Measurements from ENCODE around the gene IL4. TPM values are rescaled to one million over a fixed set of nuclear protein-coding genes. Genes with fewer than 3 reads are reported as not detected.

Gene IL4
- total RNA-seq, 1 experiment from 2014 or later = not detected

DNA sequence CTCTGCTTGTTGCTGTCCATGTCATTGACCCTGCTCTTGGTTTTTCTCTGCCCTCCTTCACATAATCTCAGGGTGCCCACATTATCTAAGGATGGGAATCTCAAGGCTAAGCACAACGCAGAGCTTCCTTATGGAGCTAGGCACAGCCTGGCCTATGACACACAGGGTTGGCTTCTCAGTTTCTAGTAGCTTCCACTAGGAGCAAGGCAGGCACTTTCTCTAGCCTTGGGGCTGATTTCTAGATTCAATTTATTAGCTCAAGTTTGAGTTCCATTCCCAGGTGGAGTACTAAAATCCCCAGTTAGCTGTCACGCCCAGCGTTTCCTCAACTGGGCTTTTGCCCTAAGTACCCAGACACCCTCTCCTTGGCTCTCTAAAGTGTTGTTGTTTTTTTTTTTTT lies 12.4 kb downstream of the IL4 start:
- no peak for TF ChIP-seq ZNF423 (CRISPR knock-in tag; IDR thresholded peaks at IDR 0.05)
- TF ChIP-seq CREB1 (CRISPR knock-in tag; IDR thresholded peaks at IDR 0.05) = no peak
- no peak for TF ChIP-seq EMX1 (CRISPR knock-in tag; IDR thresholded peaks at IDR 0.05)
- POLR2A ChIA-PET = no interaction called here
- no peak for DNase-seq (ENCODE audit: low spot score)
- CTCF ChIA-PET = interaction anchor here (0.8 to 1.5 kb wide), 3 partner anchors 121 to 159 kb away, joined by 3 to 6 read pairs (median 3); no protein-coding TSS in a partner anchor
- H3K4me3 Mint-ChIP-seq = no peak overlapping the region
- H3K36me3 Mint-ChIP-seq = no peaks in the 10 kb centered on the region
- H3K4me1 Mint-ChIP-seq = no peaks in the 10 kb centered on the region
- H3K27me3 Mint-ChIP-seq (ENCODE audit: low read depth) = no peaks in the 10 kb centered on the region
- ATAC-seq = no peak
- no peaks in the 10 kb centered on the region for H3K9me3 Mint-ChIP-seq
- H3K27ac Mint-ChIP-seq = no peak overlapping the region

DNA sequence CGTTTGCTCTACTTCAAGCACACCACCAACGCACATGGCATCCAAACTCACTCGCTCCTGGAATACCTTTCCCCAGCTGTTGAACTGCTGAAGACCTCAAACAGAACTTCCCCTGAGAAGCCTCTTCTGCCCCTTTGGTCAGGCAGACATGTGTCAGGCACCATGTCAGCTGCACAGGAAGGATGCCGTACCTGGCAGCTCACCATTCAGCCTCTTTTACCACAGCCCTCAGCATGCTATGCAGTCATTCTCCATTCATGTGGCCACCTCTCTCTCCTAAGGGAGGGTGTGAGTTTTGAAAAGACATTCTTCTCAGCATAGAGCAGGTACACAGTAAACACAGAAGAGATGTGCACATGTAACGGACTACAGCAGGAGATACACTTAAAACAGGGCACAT lies 14.2 kb downstream of the IL4 start:
- no peak for TF ChIP-seq NR2C2 (CRISPR knock-in tag; IDR thresholded peaks at IDR 0.05)
- TF ChIP-seq, protein P1, sequence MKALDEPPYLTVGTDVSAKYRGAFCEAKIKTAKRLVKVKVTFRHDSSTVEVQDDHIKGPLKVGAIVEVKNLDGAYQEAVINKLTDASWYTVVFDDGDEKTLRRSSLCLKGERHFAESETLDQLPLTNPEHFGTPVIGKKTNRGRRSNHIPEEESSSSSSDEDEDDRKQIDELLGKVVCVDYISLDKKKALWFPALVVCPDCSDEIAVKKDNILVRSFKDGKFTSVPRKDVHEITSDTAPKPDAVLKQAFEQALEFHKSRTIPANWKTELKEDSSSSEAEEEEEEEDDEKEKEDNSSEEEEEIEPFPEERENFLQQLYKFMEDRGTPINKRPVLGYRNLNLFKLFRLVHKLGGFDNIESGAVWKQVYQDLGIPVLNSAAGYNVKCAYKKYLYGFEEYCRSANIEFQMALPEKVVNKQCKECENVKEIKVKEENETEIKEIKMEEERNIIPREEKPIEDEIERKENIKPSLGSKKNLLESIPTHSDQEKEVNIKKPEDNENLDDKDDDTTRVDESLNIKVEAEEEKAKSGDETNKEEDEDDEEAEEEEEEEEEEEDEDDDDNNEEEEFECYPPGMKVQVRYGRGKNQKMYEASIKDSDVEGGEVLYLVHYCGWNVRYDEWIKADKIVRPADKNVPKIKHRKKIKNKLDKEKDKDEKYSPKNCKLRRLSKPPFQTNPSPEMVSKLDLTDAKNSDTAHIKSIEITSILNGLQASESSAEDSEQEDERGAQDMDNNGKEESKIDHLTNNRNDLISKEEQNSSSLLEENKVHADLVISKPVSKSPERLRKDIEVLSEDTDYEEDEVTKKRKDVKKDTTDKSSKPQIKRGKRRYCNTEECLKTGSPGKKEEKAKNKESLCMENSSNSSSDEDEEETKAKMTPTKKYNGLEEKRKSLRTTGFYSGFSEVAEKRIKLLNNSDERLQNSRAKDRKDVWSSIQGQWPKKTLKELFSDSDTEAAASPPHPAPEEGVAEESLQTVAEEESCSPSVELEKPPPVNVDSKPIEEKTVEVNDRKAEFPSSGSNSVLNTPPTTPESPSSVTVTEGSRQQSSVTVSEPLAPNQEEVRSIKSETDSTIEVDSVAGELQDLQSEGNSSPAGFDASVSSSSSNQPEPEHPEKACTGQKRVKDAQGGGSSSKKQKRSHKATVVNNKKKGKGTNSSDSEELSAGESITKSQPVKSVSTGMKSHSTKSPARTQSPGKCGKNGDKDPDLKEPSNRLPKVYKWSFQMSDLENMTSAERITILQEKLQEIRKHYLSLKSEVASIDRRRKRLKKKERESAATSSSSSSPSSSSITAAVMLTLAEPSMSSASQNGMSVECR (CRISPR knock-in tag; IDR thresholded peaks at IDR 0.05; ENCODE audit: borderline replicate concordance) = no peak
- no peak for TF ChIP-seq MXD4 (CRISPR knock-in tag; IDR thresholded peaks at IDR 0.05; ENCODE audit: borderline replicate concordance)
- TF ChIP-seq, protein P2, sequence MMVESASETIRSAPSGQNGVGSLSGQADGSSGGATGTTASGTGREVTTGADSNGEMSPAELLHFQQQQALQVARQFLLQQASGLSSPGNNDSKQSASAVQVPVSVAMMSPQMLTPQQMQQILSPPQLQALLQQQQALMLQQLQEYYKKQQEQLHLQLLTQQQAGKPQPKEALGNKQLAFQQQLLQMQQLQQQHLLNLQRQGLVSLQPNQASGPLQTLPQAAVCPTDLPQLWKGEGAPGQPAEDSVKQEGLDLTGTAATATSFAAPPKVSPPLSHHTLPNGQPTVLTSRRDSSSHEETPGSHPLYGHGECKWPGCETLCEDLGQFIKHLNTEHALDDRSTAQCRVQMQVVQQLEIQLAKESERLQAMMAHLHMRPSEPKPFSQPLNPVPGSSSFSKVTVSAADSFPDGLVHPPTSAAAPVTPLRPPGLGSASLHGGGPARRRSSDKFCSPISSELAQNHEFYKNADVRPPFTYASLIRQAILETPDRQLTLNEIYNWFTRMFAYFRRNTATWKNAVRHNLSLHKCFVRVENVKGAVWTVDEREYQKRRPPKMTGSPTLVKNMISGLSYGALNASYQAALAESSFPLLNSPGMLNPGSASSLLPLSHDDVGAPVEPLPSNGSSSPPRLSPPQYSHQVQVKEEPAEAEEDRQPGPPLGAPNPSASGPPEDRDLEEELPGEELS (CRISPR knock-in tag; IDR thresholded peaks at IDR 0.05) = no peak
- TF ChIP-seq ELF4 (CRISPR knock-in tag; IDR thresholded peaks at IDR 0.05; ENCODE audit: low read depth) = no peak
- TF ChIP-seq PRRX2 (CRISPR knock-in tag; IDR thresholded peaks at IDR 0.05) = no peak
- no peak for TF ChIP-seq ZNF121 (CRISPR knock-in tag; IDR thresholded peaks at IDR 0.05)
- TF ChIP-seq, protein P3, sequence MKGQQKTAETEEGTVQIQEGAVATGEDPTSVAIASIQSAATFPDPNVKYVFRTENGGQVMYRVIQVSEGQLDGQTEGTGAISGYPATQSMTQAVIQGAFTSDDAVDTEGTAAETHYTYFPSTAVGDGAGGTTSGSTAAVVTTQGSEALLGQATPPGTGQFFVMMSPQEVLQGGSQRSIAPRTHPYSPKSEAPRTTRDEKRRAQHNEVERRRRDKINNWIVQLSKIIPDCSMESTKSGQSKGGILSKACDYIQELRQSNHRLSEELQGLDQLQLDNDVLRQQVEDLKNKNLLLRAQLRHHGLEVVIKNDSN (CRISPR knock-in tag; IDR thresholded peaks at IDR 0.05) = no peak
- TF ChIP-seq ZNF138 (CRISPR knock-in tag; conservative IDR thresholded peaks at IDR 0.05) = no peak
- no peak for TF ChIP-seq GTF2I (CRISPR knock-in tag; conservative IDR thresholded peaks at IDR 0.05)
- no peak for TF ChIP-seq GRHL2 (CRISPR knock-in tag; IDR thresholded peaks at IDR 0.05; ENCODE audit: insufficient replicate concordance, severe bottlenecking)
- TF ChIP-seq, protein P4, sequence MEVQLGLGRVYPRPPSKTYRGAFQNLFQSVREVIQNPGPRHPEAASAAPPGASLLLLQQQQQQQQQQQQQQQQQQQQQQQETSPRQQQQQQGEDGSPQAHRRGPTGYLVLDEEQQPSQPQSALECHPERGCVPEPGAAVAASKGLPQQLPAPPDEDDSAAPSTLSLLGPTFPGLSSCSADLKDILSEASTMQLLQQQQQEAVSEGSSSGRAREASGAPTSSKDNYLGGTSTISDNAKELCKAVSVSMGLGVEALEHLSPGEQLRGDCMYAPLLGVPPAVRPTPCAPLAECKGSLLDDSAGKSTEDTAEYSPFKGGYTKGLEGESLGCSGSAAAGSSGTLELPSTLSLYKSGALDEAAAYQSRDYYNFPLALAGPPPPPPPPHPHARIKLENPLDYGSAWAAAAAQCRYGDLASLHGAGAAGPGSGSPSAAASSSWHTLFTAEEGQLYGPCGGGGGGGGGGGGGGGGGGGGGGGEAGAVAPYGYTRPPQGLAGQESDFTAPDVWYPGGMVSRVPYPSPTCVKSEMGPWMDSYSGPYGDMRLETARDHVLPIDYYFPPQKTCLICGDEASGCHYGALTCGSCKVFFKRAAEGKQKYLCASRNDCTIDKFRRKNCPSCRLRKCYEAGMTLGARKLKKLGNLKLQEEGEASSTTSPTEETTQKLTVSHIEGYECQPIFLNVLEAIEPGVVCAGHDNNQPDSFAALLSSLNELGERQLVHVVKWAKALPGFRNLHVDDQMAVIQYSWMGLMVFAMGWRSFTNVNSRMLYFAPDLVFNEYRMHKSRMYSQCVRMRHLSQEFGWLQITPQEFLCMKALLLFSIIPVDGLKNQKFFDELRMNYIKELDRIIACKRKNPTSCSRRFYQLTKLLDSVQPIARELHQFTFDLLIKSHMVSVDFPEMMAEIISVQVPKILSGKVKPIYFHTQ (CRISPR knock-in tag; IDR thresholded peaks at IDR 0.05) = no peak
- no peak for TF ChIP-seq ZNF423 (CRISPR knock-in tag; IDR thresholded peaks at IDR 0.05)
- POLR2A ChIA-PET = no interaction called here
- ATAC-seq = no peak
- Mint-ChIP-seq H3K27me3 (ENCODE audit: low read depth) (no peaks in the 10 kb centered on the region), H3K9me3 (peaks cover 3% of the 10 kb centered on the region; the same call in 1 of the 2 replicates), H3K4me1 (no peaks in the 10 kb centered on the region), H3K27ac (no peak overlapping the region), H3K4me3 (no peak overlapping the region), H3K36me3 (no peaks in the 10 kb centered on the region)
- no peak for DNase-seq (ENCODE audit: low spot score)
- CTCF ChIA-PET = interaction anchor here (1.6 kb wide), 1 partner anchor 11 kb away, joined by 8 read pairs; no protein-coding TSS in a partner anchor

Data from WTC11 (cell line).